HG02884 (cell line): ENCODE results near the gene VPS51.
A peak's percentile ranks its signal among the peaks of the same experiment; 100 is the strongest.

Experiments used
- ATAC-seq: cut with Tn5 transposase; IDR thresholded peaks from one replicate; pipeline ENCODE4 v1.9.1; 2021; ENCODE audit warnings: mild to moderate bottlenecking, moderate library complexity; ENCODE audit not compliant: unreplicated experiment

The VPS51 gene

GRCh38 chr11:65095974-65096806, at the start of gene VPS51:
TSS of gene VPS51 (plus strand) at chr11:65096214. CDS start at chr11:65096251, 37 bp downstream.
- ATAC-seq = peak; percentile 75

GRCh38 chr11:65047581-65048422, 48.2 kb upstream of the VPS51 start:
- ATAC-seq = no peak

GRCh38 chr11:65051398-65051858, 44.6 kb upstream of the VPS51 start:
- ATAC-seq = no peak

- no peak for ATAC-seq
Measured at GRCh38 chr11:65053827-65054508, 42.0 kb upstream of the VPS51 start.

- ATAC-seq = no peak
Measured at GRCh38 chr11:65055538-65055937, 40.5 kb upstream of the VPS51 start.

GRCh38 chr11:65056999-65057398, 39.0 kb upstream of the VPS51 start:
- no peak for ATAC-seq

GRCh38 chr11:65057526-65057925, 38.5 kb upstream of the VPS51 start:
- ATAC-seq = no peak

GRCh38 chr11:65058012-65058411, 38.0 kb upstream of the VPS51 start:
- ATAC-seq = no peak

GRCh38 chr11:65058419-65059054, 37.5 kb upstream of the VPS51 start, which contains the start of gene NAALADL1:
TSS of gene NAALADL1 (minus strand) at chr11:65058553. CDS start at chr11:65058521, 32 bp downstream.
- ATAC-seq = no peak

- no peak for ATAC-seq
Measured at GRCh38 chr11:65059523-65059922, 36.5 kb upstream of the VPS51 start.

- ATAC-seq = no peak
Measured at GRCh38 chr11:65059959-65060824, 35.8 kb upstream of the VPS51 start.

- no peak for ATAC-seq
Measured at GRCh38 chr11:65060913-65061408, 35.1 kb upstream of the VPS51 start.

- no peak for ATAC-seq
Measured at GRCh38 chr11:65063532-65063931, 32.5 kb upstream of the VPS51 start.

- no peak for ATAC-seq
Measured at GRCh38 chr11:65064847-65065240, 31.2 kb upstream of the VPS51 start.

GRCh38 chr11:65065851-65066250, 30.2 kb upstream of the VPS51 start:
- no peak for ATAC-seq

- no peak for ATAC-seq
Measured at GRCh38 chr11:65066315-65066714, 29.7 kb upstream of the VPS51 start.

- ATAC-seq = no peak
Measured at GRCh38 chr11:65066805-65067291, 29.2 kb upstream of the VPS51 start.

- ATAC-seq = no peak
Measured at GRCh38 chr11:65067446-65067845, 28.6 kb upstream of the VPS51 start.

- no peak for ATAC-seq
Measured at GRCh38 chr11:65069217-65069616, 26.8 kb upstream of the VPS51 start.
